HL-60 (cell line): ENCODE results near the gene GOLGA6L7.
"Not testable (repeated sequence)": the region's sequence is repeated elsewhere in the genome, so short reads cannot be mapped to it uniquely, and the experiment has no call there.

Experiments used
- REST ChIP-seq: IDR thresholded peaks from 2 replicates; pipeline ENCODE4 v1.6.1; 2012; ENCODE audit warnings: low read depth; ENCODE audit not compliant: insufficient replicate concordance
- TF ChIP-seq, protein P1 (sequence below): IDR thresholded peaks from one replicate; pipeline ENCODE4 v1.5.1; 2011; ENCODE audit warnings: low read length, control low read depth, inconsistent platforms; ENCODE audit not compliant: insufficient read depth

DNA sequence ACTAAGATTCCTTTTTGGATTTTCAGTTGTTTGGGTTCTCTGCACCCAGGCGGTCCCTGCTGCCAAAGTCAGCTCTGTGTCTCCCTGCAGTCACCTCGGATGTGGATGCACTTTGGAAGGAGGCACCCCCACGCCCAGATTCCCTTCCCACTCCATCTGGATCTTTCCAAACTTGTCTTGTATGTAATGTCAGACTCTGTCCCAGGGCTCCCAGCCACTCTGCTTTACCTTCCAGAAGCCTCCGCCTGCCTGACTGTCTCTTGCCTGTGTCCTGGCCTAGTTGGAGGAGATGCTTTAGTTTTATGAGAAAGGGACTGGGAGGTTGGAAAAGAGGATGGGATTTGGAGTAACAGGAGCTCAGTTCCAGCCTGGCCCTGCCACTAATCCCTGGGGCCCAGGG is 41.8 kb upstream of the GOLGA6L7 start:
- TF ChIP-seq, protein P1, sequence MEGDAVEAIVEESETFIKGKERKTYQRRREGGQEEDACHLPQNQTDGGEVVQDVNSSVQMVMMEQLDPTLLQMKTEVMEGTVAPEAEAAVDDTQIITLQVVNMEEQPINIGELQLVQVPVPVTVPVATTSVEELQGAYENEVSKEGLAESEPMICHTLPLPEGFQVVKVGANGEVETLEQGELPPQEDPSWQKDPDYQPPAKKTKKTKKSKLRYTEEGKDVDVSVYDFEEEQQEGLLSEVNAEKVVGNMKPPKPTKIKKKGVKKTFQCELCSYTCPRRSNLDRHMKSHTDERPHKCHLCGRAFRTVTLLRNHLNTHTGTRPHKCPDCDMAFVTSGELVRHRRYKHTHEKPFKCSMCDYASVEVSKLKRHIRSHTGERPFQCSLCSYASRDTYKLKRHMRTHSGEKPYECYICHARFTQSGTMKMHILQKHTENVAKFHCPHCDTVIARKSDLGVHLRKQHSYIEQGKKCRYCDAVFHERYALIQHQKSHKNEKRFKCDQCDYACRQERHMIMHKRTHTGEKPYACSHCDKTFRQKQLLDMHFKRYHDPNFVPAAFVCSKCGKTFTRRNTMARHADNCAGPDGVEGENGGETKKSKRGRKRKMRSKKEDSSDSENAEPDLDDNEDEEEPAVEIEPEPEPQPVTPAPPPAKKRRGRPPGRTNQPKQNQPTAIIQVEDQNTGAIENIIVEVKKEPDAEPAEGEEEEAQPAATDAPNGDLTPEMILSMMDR = not testable (repeated sequence)
- TF ChIP-seq REST = not testable (repeated sequence)
